ENCODE measurements around the gene CIROP. TPM values are rescaled to one million over a fixed set of nuclear protein-coding genes. Genes with fewer than 3 reads are reported as not detected.

Gene CIROP
- total and polyA plus RNA-seq, 9 of the 15 experiments (the other 6 are each of a cell fraction or from before 2014, with no cell fraction given) = not detected

- TF ChIP-seq, protein P1, sequence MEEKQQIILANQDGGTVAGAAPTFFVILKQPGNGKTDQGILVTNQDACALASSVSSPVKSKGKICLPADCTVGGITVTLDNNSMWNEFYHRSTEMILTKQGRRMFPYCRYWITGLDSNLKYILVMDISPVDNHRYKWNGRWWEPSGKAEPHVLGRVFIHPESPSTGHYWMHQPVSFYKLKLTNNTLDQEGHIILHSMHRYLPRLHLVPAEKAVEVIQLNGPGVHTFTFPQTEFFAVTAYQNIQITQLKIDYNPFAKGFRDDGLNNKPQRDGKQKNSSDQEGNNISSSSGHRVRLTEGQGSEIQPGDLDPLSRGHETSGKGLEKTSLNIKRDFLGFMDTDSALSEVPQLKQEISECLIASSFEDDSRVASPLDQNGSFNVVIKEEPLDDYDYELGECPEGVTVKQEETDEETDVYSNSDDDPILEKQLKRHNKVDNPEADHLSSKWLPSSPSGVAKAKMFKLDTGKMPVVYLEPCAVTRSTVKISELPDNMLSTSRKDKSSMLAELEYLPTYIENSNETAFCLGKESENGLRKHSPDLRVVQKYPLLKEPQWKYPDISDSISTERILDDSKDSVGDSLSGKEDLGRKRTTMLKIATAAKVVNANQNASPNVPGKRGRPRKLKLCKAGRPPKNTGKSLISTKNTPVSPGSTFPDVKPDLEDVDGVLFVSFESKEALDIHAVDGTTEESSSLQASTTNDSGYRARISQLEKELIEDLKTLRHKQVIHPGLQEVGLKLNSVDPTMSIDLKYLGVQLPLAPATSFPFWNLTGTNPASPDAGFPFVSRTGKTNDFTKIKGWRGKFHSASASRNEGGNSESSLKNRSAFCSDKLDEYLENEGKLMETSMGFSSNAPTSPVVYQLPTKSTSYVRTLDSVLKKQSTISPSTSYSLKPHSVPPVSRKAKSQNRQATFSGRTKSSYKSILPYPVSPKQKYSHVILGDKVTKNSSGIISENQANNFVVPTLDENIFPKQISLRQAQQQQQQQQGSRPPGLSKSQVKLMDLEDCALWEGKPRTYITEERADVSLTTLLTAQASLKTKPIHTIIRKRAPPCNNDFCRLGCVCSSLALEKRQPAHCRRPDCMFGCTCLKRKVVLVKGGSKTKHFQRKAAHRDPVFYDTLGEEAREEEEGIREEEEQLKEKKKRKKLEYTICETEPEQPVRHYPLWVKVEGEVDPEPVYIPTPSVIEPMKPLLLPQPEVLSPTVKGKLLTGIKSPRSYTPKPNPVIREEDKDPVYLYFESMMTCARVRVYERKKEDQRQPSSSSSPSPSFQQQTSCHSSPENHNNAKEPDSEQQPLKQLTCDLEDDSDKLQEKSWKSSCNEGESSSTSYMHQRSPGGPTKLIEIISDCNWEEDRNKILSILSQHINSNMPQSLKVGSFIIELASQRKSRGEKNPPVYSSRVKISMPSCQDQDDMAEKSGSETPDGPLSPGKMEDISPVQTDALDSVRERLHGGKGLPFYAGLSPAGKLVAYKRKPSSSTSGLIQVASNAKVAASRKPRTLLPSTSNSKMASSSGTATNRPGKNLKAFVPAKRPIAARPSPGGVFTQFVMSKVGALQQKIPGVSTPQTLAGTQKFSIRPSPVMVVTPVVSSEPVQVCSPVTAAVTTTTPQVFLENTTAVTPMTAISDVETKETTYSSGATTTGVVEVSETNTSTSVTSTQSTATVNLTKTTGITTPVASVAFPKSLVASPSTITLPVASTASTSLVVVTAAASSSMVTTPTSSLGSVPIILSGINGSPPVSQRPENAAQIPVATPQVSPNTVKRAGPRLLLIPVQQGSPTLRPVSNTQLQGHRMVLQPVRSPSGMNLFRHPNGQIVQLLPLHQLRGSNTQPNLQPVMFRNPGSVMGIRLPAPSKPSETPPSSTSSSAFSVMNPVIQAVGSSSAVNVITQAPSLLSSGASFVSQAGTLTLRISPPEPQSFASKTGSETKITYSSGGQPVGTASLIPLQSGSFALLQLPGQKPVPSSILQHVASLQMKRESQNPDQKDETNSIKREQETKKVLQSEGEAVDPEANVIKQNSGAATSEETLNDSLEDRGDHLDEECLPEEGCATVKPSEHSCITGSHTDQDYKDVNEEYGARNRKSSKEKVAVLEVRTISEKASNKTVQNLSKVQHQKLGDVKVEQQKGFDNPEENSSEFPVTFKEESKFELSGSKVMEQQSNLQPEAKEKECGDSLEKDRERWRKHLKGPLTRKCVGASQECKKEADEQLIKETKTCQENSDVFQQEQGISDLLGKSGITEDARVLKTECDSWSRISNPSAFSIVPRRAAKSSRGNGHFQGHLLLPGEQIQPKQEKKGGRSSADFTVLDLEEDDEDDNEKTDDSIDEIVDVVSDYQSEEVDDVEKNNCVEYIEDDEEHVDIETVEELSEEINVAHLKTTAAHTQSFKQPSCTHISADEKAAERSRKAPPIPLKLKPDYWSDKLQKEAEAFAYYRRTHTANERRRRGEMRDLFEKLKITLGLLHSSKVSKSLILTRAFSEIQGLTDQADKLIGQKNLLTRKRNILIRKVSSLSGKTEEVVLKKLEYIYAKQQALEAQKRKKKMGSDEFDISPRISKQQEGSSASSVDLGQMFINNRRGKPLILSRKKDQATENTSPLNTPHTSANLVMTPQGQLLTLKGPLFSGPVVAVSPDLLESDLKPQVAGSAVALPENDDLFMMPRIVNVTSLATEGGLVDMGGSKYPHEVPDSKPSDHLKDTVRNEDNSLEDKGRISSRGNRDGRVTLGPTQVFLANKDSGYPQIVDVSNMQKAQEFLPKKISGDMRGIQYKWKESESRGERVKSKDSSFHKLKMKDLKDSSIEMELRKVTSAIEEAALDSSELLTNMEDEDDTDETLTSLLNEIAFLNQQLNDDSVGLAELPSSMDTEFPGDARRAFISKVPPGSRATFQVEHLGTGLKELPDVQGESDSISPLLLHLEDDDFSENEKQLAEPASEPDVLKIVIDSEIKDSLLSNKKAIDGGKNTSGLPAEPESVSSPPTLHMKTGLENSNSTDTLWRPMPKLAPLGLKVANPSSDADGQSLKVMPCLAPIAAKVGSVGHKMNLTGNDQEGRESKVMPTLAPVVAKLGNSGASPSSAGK (IDR thresholded peaks at IDR 0.05) = no peak
- TF ChIP-seq, protein P2, sequence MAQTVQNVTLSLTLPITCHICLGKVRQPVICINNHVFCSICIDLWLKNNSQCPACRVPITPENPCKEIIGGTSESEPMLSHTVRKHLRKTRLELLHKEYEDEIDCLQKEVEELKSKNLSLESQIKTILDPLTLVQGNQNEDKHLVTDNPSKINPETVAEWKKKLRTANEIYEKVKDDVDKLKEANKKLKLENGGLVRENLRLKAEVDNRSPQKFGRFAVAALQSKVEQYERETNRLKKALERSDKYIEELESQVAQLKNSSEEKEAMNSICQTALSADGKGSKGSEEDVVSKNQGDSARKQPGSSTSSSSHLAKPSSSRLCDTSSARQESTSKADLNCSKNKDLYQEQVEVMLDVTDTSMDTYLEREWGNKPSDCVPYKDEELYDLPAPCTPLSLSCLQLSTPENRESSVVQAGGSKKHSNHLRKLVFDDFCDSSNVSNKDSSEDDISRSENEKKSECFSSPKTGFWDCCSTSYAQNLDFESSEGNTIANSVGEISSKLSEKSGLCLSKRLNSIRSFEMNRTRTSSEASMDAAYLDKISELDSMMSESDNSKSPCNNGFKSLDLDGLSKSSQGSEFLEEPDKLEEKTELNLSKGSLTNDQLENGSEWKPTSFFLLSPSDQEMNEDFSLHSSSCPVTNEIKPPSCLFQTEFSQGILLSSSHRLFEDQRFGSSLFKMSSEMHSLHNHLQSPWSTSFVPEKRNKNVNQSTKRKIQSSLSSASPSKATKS (CRISPR knock-in tag; IDR thresholded peaks at IDR 0.05) = no peak
- TF ChIP-seq SP1 (CRISPR knock-in tag; IDR thresholded peaks at IDR 0.05) = peak; percentile 74
- TF ChIP-seq KDM5B (IDR thresholded peaks at IDR 0.05; ENCODE audit: insufficient replicate concordance, low read depth, low read length) = no peak
- no peak for TF ChIP-seq RBM15 (IDR thresholded peaks at IDR 0.05; ENCODE audit: insufficient read depth, low read length)
- peak; percentile 31 for TF ChIP-seq NEUROD1 (IDR thresholded peaks at IDR 0.05; ENCODE audit: borderline replicate concordance, low read depth, low read length, partially characterized antibody)
- TF ChIP-seq PREB (CRISPR knock-in tag; IDR thresholded peaks at IDR 0.05) = no peak
- TF ChIP-seq ZNF165 (CRISPR knock-in tag; IDR thresholded peaks at IDR 0.05; ENCODE audit: borderline replicate concordance) = no peak
- TF ChIP-seq, protein P3, sequence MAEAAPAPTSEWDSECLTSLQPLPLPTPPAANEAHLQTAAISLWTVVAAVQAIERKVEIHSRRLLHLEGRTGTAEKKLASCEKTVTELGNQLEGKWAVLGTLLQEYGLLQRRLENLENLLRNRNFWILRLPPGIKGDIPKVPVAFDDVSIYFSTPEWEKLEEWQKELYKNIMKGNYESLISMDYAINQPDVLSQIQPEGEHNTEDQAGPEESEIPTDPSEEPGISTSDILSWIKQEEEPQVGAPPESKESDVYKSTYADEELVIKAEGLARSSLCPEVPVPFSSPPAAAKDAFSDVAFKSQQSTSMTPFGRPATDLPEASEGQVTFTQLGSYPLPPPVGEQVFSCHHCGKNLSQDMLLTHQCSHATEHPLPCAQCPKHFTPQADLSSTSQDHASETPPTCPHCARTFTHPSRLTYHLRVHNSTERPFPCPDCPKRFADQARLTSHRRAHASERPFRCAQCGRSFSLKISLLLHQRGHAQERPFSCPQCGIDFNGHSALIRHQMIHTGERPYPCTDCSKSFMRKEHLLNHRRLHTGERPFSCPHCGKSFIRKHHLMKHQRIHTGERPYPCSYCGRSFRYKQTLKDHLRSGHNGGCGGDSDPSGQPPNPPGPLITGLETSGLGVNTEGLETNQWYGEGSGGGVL (CRISPR knock-in tag; IDR thresholded peaks at IDR 0.05) = no peak
- TF ChIP-seq POLR2A (conservative IDR thresholded peaks at IDR 0.05) = no peak
Observed at GRCh38 chr14:23120541-23121251, 15.9 kb upstream of the CIROP start (continued).

All from K562 (cell line).